ENCODE measurements around the gene PRIMA1.

PRIMA1 gene

GRCh38 chr14:93794756-93795155, 6.5 kb upstream of the PRIMA1 start:
- no peak for DNase-seq (ENCODE audit: low read depth in 2 of 2)

DNA sequence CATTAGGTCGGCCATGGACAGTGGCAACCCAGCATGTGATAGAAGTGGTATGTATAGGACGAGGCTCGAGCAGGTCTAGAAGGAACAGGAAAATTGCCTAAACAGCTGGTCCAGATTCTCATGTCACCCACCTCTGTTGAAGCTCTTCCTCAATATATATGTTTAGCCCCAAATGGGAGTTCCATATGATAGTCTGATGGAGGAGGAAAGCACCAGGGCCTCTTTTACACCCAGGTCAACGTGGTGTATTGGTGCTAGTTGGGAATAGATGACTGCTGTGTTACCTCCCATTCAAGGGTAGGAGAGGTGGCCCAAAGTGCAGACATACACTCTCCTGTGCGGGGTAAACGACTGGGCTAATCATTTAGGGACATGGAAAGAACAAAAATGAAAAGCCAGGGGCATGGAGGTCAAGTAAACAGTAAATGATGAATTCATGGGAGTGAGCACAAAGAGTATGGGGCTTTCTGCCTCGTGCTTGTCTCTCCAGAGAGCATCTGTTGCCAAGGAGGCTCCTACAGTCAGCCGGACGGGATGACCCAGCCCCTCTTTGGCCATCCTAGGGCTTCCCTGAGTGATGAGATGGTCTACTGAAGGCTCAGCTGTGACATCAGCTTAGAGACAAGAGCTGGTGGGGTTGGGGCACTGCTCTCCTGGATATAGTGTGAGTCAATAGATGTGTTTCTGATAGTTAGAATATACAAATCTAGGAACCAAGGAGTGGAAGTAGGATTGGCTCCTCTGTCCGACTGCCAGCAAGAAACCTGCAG, 5.5 kb upstream of the PRIMA1 start:
- DNase-seq (ENCODE audit: low read depth in 2 of 2) = no peak

GRCh38 chr14:93792391-93792790, 4.1 kb upstream of the PRIMA1 start:
- DNase-seq (ENCODE audit: low read depth in 2 of 2) = no peak

- no peak for DNase-seq (ENCODE audit: low read depth in 2 of 2)
Observed at GRCh38 chr14:93790966-93791365, 2.7 kb upstream of the PRIMA1 start.

GRCh38 chr14:93789228-93790130, 1.2 kb upstream of the PRIMA1 start:
- DNase-seq (ENCODE audit: low read depth in 2 of 2) = no peak

- no peak for DNase-seq (ENCODE audit: low read depth in 2 of 2)
Observed at GRCh38 chr14:93788543-93789227, 400 bp upstream of the PRIMA1 start.

- no peak for DNase-seq (ENCODE audit: low read depth in 2 of 2)
Observed at GRCh38 chr14:93787465-93788292, 606 bp downstream of the PRIMA1 start.

- DNase-seq (ENCODE audit: low read depth in 2 of 2) = no peak
Observed at GRCh38 chr14:93785423-93785822, 2.9 kb downstream of the PRIMA1 start.

- no peak for DNase-seq (ENCODE audit: low read depth in 2 of 2)
Observed at GRCh38 chr14:93784878-93785277, 3.4 kb downstream of the PRIMA1 start.

- no peak for DNase-seq (ENCODE audit: low read depth in 2 of 2)
Observed at GRCh38 chr14:93780813-93781400, 7.4 kb downstream of the PRIMA1 start.

- no peak for DNase-seq (ENCODE audit: low read depth in 2 of 2)
Observed at GRCh38 chr14:93778856-93779629, 9.2 kb downstream of the PRIMA1 start.

DNA sequence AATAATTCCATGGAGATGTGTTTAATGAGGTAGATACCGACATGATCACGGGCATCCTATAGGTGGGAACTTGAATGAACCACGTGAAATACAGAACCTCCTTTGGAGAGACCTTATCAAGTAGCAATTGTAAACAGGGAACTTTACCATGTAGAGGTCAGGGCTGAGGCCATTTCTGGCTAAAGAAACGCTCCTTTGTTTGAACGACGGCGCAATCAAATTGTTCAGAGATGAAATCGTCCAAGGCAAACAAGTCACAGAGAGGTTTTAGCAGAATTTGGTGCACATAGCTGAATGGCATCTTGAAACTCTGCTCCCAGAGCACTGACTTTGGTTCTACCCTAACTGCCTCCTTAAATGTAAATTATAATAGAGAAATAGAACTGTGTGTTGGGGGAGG, 9.8 kb downstream of the PRIMA1 start:
- DNase-seq (ENCODE audit: low read depth in 2 of 2) = no peak

- DNase-seq (ENCODE audit: low read depth in 2 of 2) = no peak
Observed at GRCh38 chr14:93775744-93776143, 12.5 kb downstream of the PRIMA1 start.

DNA sequence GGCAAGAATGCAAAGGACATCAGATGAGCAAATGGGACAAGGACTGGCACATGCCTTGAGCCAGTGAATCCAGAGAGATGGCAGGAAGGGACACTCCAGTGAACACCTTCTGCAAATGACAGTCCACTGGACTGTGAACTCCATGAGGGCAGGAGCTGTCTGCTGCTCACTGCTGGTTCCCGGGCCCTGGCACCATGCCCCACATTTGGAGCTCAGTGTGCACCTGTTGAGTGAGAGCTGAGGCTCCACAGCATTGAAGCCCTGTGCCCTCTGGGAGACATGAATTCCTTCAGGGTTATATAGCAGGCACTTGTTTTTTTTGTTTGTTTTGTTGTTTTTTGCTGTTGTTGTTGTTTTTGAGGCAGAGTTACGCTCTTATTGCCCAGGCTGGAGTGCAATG, 13.1 kb downstream of the PRIMA1 start:
- no peak for DNase-seq (ENCODE audit: low read depth in 2 of 2)

DNA sequence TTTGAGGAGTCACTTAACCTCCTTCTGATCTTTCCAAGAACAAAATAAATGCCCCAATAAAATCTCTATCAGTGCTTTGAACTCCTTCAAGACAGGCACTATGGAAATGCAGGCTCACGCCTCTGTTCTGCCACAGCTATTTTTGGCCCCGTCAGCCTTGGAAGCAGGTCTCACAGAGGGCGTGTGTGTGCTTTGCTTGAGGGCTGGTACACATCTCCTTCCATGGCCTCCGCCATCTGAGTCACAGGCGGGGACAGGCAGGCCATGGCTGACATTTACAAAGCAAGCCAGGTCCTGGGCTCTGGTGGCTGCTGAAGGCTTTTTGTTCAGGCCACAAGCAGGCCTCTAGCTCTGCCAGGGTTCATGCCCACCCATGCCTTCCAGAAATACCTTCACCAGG, 16.0 kb downstream of the PRIMA1 start:
- DNase-seq (ENCODE audit: low read depth in 2 of 2) = no peak

- no peak for DNase-seq (ENCODE audit: low read depth in 2 of 2)
Observed at GRCh38 chr14:93765970-93766369, 22.3 kb downstream of the PRIMA1 start.

DNA sequence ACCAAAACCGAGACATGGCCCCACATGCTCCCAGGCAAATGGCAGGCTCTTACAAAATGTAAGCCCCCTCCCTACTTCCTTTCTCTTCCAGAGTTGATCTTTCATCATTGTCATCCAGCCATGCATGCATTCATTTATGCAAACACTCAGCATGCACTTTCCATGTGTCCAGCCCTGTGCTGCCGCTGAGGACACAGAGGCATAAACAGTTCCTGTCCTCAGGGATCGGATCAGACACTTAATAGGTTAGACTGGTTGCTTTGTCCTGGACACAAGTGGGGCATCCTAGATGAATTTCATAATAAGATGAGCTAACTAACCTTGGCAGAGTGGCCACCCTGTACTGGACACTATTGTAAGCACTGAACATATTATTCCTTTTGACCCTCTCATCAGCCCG, 23.1 kb downstream of the PRIMA1 start:
- DNase-seq (ENCODE audit: low read depth in 2 of 2) = no peak

- no peak for DNase-seq (ENCODE audit: low read depth in 2 of 2)
Observed at GRCh38 chr14:93764211-93764659, 24.1 kb downstream of the PRIMA1 start.

- DNase-seq (ENCODE audit: low read depth in 2 of 2) = no peak
Observed at GRCh38 chr14:93759719-93760307, 28.5 kb downstream of the PRIMA1 start.

GRCh38 chr14:93757206-93757605, 31.1 kb downstream of the PRIMA1 start:
- DNase-seq (ENCODE audit: low read depth in 2 of 2) = no peak
